SH-SY5Y (cell line): ENCODE measurements around the gene CNKSR3.

Experiments
- GATA2 ChIP-seq: IDR thresholded peaks from 2 replicates; pipeline ENCODE4 v1.6.1; 2011; ENCODE audit warnings: mild to moderate bottlenecking, low read depth, low read length
- GATA3 ChIP-seq: IDR thresholded peaks from 2 replicates; pipeline ENCODE4 v1.6.1; 2011; ENCODE audit warnings: low read depth, mild to moderate bottlenecking, low read length, moderate library complexity

DNA sequence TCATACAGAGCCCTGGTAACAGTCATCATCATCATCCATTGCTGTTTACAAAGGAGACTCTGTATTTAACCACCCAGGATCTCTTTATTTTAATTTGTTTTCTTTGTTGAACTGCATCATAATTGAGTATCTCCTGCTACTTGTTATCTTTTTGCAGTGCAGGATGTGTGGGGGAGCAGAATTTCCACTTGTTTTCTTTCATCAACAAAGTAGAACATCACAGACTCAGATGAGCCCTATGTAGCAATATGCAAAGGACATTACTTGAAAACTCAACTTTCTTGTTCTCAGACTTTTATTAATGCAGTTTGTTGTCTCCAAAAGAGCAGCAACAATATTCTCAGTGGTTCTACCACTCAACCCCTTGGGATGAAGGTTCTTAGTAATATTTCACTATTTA is 115.2 kb downstream of the CNKSR3 start:
- TF ChIP-seq GATA2 (no peak), GATA3 (no peak)
